OCI-LY3 (cell line): ENCODE measurements around the gene POLR1G.

Experiments
- CTCF ChIP-seq: fragments of 200-600, 300-600 bp; sonication (generic); IDR thresholded peaks from 2 replicates; pipeline ENCODE4 v1.5.1; 2014; ENCODE audit warnings: antibody characterized with exemption, low read length, low read depth
- EZH2phosphoT487 ChIP-seq: fragments of 200-600 bp; shearing (Covaris generic); IDR thresholded peaks from 2 replicates; pipeline ENCODE4 v1.6.1; 2018; ENCODE audit warnings: antibody characterized with exemption, mixed run types, low read depth

- TF ChIP-seq CTCF, result no peak
- no peak for TF ChIP-seq EZH2phosphoT487
These were observed 37.2 kb downstream of the POLR1G start for GRCh38 chr19:45443462-45444317.
